Measurements from ENCODE around the gene RBM4. TPM values are rescaled to one million over a fixed set of nuclear protein-coding genes. Genes with fewer than 3 reads are reported as not detected.

The RBM4 gene
- total and polyA plus RNA-seq, 2 of the 13 experiments (the other 11 are each of a cell fraction or from before 2014, with no cell fraction given), result 126 to 136 TPM

DNA sequence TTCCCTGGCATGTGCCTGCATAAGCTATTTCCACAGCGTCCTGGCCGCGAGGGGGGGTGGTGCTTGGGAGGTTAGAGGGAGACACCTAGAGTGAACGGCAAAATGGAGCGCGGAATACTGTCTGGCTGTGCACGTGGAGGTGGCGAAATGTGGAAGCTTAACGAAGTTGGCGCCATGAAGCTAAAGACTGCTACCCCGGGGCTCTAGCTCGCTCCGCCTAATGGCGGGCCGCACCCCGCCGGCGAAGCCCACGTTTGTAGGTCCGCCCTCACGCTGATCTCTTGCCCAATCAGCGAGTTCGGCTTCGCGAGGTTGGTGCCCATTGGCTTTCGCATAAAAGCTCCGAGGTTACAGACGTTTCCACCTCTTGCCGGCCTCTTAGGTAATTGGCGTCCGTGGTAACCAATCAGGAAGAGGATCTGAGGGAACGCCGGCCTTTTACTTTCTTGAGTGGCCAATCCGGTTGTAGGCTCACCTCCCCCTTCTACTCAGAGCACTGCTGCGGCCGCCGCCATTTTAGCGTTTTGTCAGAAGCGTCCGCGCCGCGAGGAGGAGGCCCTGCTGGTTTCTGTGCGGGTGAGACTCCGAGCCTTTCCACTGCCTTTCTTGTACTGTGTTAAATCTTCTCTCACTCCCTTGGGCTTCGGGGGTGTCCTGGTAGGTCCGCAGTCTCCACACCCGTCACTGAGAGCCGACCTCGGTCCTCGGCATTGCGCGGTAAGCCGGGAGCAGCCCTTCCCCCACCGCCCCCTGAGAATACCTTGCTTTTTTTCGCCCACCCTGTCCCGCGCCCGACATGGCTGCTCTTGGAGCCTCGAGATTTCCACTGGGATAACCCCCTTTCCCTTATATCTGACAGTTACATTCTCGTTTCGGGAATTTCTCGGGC is at the start of gene RBM4 (continued):
- TF ChIP-seq KLF16 (CRISPR knock-in tag; IDR thresholded peaks at IDR 0.05) (peak in 1 of 2 experiments; percentile 57; a peak in 1 of 4 replicates), ZBED4 (CRISPR knock-in tag; IDR thresholded peaks at IDR 0.05; ENCODE audit: borderline replicate concordance) (0 out of 2 replicates have a peak, but pooled peaks have one; percentile 30), SRSF4 (IDR thresholded peaks at IDR 0.05; ENCODE audit: low read depth, low read length, poor library complexity, severe bottlenecking) (peak; percentile 32), MTA1 (CRISPR knock-in tag; IDR thresholded peaks at IDR 0.05; ENCODE audit: borderline replicate concordance) (peak; percentile 42; the same call in 1 of the 2 replicates), PAF1 (CRISPR knock-in tag; IDR thresholded peaks at IDR 0.05) (peak; percentile 20; the same call in 1 of the 2 replicates), FOXA1 (IDR thresholded peaks at IDR 0.05) (no peak), FOXA1 (CRISPR knock-in tag; IDR thresholded peaks at IDR 0.05) (no peak), HOXA9 (CRISPR knock-in tag; IDR thresholded peaks at IDR 0.05; ENCODE audit: borderline replicate concordance) (no peak), BHLHE40 (IDR thresholded peaks at IDR 0.05; ENCODE audit: low read length) (0 out of 2 replicates have a peak, but pooled peaks have one; percentile 11), POLR2AphosphoS5 (IDR thresholded peaks at IDR 0.05; ENCODE audit: low read depth, low read length) (peak; percentile 81), ZNF235 (CRISPR knock-in tag; IDR thresholded peaks at IDR 0.05; ENCODE audit: borderline replicate concordance) (peak; percentile 65; the same call in 1 of the 2 replicates), SRSF1 (optimal IDR thresholded peaks at IDR 0.05; ENCODE audit: low read depth, low read length) (no peak)
- TF ChIP-seq, protein P1, sequence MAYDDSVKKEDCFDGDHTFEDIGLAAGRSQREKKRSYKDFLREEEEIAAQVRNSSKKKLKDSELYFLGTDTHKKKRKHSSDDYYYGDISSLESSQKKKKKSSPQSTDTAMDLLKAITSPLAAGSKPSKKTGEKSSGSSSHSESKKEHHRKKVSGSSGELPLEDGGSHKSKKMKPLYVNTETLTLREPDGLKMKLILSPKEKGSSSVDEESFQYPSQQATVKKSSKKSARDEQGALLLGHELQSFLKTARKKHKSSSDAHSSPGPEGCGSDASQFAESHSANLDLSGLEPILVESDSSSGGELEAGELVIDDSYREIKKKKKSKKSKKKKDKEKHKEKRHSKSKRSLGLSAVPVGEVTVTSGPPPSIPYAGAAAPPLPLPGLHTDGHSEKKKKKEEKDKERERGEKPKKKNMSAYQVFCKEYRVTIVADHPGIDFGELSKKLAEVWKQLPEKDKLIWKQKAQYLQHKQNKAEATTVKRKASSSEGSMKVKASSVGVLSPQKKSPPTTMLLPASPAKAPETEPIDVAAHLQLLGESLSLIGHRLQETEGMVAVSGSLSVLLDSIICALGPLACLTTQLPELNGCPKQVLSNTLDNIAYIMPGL (CRISPR knock-in tag; IDR thresholded peaks at IDR 0.05; ENCODE audit: borderline replicate concordance in 1 of 2, low read depth in 1 of 2), result peak; percentile 33 to 40; a peak in 1 of 4 replicates
- TF ChIP-seq, protein P2, sequence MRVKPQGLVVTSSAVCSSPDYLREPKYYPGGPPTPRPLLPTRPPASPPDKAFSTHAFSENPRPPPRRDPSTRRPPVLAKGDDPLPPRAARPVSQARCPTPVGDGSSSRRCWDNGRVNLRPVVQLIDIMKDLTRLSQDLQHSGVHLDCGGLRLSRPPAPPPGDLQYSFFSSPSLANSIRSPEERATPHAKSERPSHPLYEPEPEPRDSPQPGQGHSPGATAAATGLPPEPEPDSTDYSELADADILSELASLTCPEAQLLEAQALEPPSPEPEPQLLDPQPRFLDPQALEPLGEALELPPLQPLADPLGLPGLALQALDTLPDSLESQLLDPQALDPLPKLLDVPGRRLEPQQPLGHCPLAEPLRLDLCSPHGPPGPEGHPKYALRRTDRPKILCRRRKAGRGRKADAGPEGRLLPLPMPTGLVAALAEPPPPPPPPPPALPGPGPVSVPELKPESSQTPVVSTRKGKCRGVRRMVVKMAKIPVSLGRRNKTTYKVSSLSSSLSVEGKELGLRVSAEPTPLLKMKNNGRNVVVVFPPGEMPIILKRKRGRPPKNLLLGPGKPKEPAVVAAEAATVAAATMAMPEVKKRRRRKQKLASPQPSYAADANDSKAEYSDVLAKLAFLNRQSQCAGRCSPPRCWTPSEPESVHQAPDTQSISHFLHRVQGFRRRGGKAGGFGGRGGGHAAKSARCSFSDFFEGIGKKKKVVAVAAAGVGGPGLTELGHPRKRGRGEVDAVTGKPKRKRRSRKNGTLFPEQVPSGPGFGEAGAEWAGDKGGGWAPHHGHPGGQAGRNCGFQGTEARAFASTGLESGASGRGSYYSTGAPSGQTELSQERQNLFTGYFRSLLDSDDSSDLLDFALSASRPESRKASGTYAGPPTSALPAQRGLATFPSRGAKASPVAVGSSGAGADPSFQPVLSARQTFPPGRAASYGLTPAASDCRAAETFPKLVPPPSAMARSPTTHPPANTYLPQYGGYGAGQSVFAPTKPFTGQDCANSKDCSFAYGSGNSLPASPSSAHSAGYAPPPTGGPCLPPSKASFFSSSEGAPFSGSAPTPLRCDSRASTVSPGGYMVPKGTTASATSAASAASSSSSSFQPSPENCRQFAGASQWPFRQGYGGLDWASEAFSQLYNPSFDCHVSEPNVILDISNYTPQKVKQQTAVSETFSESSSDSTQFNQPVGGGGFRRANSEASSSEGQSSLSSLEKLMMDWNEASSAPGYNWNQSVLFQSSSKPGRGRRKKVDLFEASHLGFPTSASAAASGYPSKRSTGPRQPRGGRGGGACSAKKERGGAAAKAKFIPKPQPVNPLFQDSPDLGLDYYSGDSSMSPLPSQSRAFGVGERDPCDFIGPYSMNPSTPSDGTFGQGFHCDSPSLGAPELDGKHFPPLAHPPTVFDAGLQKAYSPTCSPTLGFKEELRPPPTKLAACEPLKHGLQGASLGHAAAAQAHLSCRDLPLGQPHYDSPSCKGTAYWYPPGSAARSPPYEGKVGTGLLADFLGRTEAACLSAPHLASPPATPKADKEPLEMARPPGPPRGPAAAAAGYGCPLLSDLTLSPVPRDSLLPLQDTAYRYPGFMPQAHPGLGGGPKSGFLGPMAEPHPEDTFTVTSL (CRISPR knock-in tag; IDR thresholded peaks at IDR 0.05; ENCODE audit: borderline replicate concordance), result no peak

Data from HepG2 (cell line).